Stomach (tissue), 9 donors: ENCODE results near the gene TOX2. TPM values are rescaled to one million over a fixed set of nuclear protein-coding genes. Genes with fewer than 3 reads are reported as not detected.

ENCODE experiments used
- DNase-seq, 2 donors: peaks; one replicate each; pipeline versions ENCODE4 v3.0.0 to v3.0.0-alpha.2; 2013 to 2019
- H3K27ac ChIP-seq, 5 donors: fragments of 200-600 bp in 4 of 5; sonication (generic) in 4 of 5; one replicate each; pipeline ENCODE4 v1.5.1; 2013 to 2019; ENCODE audit warnings: mild to moderate bottlenecking in 1 of 5, moderate library complexity in 1 of 5
- H3K27me3 ChIP-seq, 3 donors: fragments of 200-600 bp; sonication (generic); one replicate each; pipeline ENCODE4 v1.5.1; 2017 to 2019; ENCODE audit warnings: mixed run types in 1 of 3
- H3K36me3 ChIP-seq, 4 donors: fragments of 200-600 bp; sonication (generic); 1 replicate in 3 of 4; 2 replicates in 1 of 4; pipeline ENCODE4 v1.5.1; 2016 to 2019
- H3K4me1 ChIP-seq, 4 donors: fragments of 200-600 bp; sonication (generic); one replicate each; pipeline ENCODE4 v1.5.1; 2016 to 2019
- H3K4me3 ChIP-seq, 4 donors: fragments of 200-600 bp; sonication (generic) in 3 of 4; one replicate each; pipeline ENCODE4 v1.5.1; 2016 to 2019; ENCODE audit warnings: mild to moderate bottlenecking in 1 of 4
- H3K9me3 ChIP-seq, 4 donors: fragments of 200-600 bp; sonication (generic); one replicate each; pipeline ENCODE4 v1.5.1; 2016 to 2019
- EP300 ChIP-seq: sonication (generic); formaldehyde crosslinking; IDR thresholded peaks from one replicate; pipeline ENCODE4 v1.6.1; 2017; ENCODE audit warnings: antibody characterized with exemption
- POLR2A ChIP-seq, 4 donors: fragments of 450-650 bp; IDR thresholded peaks; one replicate each; pipeline ENCODE4 v1.6.1; 2016; ENCODE audit warnings: antibody characterized with exemption in 4 of 4, control low read depth in 2 of 4, mild to moderate bottlenecking in 1 of 4, moderate library complexity in 1 of 4
- POLR2AphosphoS5 ChIP-seq, 3 donors: sonication (generic); formaldehyde crosslinking; IDR thresholded peaks; one replicate each; pipeline ENCODE4 v1.6.1; 2016; ENCODE audit warnings: antibody characterized with exemption in 3 of 3
- WGBS, 5 donors: extraction: QIAGEN DNeasy Blood & Tissue Kit in 3 of 5; methylation state at CpG; one replicate each; pipeline versions ENCODE4 v1.1.5 to v1.1.7; 2013 to 2018; 5-methylcytosine and 5-hydroxymethylcytosine counted together
- intact Hi-C: fragments of 100-400 bp; cut with DNase I; formaldehyde crosslinking; loops from one replicate; pipeline ENCODE4 v1.15.1; 2023; ENCODE audit warnings: low total_unique reads
- polyA plus RNA-seq, 3 donors: library from polyadenylated mRNA; stranded (reverse); fragments of 200-250 nt; gene quantifications; one replicate each; pipeline ENCODE4 v1.2.3, GENCODE V29; 2013
- total RNA-seq, 5 donors: library from RNA; depleted of rRNA; stranded (reverse); fragments of >200 nt; gene quantifications; one replicate each; pipeline versions ENCODE4 v1.1.0 to v1.2.3, GENCODE V29; 2014 to 2016
- TF ChIP-seq, protein P1 (sequence below), 7 experiments: fragments of 450-650 bp in 4 of 7; fragments of 200-600 bp in 3 of 7; sonication (generic) in 3 of 7; IDR thresholded peaks; one replicate each; pipeline ENCODE4 v1.5.1; 2016 to 2019; ENCODE audit warnings: antibody characterized with exemption in 7 of 7, control low read depth in 2 of 7, mild to moderate bottlenecking in 1 of 7
- donor health status: healthy with polysubstance abuse.
- donor health status: Bipolar disorder and iron deficiency.
- donor health status: healthy.

TOX2 gene
- total and polyA plus RNA-seq, 8 donors, result 0.87 to 20.2 (median 7.0) TPM; not detected in 1

DNA sequence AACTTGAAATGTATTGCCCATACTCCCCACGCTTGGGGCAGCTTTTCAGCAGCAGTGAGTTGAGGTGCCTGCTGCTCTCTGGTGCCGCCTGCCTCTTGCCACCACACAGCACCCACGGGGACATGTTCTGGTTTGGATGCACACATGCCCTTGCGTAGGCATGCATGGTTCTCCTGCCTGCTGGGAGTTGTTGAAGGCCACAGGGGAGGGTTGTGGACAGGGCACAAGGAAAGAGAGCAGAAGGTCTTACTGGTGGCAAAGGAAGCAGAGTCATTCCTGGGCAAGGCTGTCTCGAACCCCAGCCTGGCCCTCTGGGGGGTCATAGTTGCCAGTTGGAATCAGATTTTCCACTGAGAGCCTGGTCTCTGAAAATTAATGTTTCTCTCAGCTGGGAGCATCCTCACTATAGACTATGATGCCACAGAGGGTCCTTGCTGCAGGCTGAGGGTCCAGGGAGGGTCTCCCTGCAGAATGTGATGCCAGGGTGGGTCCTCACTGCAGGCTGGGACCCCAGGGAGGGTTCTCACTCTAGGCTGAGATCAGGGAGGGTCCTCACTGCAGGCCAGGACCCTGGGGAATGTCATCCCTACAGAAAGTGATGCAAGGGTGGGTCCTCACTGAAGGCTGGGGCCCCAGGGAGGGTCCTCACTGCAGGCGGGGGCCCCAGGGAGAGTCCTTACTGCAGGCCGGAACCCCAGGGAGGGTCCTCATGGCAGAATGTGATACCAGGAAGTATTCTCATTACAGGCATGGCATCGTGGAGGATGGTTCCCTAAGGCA lies 59.2 kb downstream of the TOX2 start:
- TF ChIP-seq POLR2AphosphoS5 (IDR thresholded peaks at IDR 0.05) (no peak), POLR2A (IDR thresholded peaks at IDR 0.05) (no peak), EP300 (no peak)
- TF ChIP-seq, protein P1, sequence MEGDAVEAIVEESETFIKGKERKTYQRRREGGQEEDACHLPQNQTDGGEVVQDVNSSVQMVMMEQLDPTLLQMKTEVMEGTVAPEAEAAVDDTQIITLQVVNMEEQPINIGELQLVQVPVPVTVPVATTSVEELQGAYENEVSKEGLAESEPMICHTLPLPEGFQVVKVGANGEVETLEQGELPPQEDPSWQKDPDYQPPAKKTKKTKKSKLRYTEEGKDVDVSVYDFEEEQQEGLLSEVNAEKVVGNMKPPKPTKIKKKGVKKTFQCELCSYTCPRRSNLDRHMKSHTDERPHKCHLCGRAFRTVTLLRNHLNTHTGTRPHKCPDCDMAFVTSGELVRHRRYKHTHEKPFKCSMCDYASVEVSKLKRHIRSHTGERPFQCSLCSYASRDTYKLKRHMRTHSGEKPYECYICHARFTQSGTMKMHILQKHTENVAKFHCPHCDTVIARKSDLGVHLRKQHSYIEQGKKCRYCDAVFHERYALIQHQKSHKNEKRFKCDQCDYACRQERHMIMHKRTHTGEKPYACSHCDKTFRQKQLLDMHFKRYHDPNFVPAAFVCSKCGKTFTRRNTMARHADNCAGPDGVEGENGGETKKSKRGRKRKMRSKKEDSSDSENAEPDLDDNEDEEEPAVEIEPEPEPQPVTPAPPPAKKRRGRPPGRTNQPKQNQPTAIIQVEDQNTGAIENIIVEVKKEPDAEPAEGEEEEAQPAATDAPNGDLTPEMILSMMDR (IDR thresholded peaks at IDR 0.05), result no peak
- Histone ChIP-seq H3K9me3 (no peaks in the 10 kb centered on the region), H3K27ac (no peak overlapping the region), H3K4me3 (no peak overlapping the region), H3K27me3 (no peaks in the 10 kb centered on the region), H3K36me3 (peaks cover 0 to 7% (median 0%) of the 10 kb centered on the region in 4 donors), H3K4me1 (no peaks in the 10 kb centered on the region)
- intact Hi-C loops, result no loop called here
- no peak for DNase-seq
- 81 to 89% (median 86%) methylated on average over 7 to 8 of the region's 8 CpGs for WGBS, 5 donors

DNA sequence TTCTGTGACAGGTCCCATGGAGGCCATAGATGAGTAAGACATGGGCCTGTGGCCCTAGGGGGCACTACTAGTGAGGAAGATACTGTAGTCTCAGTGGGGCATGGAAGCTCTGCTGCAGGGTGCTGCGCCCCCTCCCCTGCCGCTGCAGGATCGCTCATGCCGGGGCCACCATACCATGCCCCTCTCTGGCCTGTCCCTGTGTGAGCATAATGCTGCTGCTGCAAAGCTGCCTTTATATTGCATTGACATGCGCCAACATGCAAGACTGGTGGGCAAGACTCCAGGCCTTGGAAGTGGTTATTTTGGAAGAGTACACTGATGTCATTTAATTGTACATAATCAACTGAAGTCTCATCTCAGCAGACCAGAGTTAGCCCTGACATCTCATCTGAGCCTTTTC lies 60.0 kb downstream of the TOX2 start:
- DNase-seq, result no peak
- H3K4me1 ChIP-seq, result no peaks in the 10 kb centered on the region
- no peak overlapping the region for H3K4me3 ChIP-seq
- H3K9me3 ChIP-seq, result no peaks in the 10 kb centered on the region
- peaks cover 0 to 7% (median 0%) of the 10 kb centered on the region in 4 donors for H3K36me3 ChIP-seq
- WGBS, 5 donors, result 85 to 99% (median 94%) methylated on average over 5 of the region's 5 CpGs; no CpG with 5 or more reads in 1 of the 5 donors
- no peaks in the 10 kb centered on the region for H3K27me3 ChIP-seq
- no peak overlapping the region for H3K27ac ChIP-seq
- TF ChIP-seq EP300 (no peak), POLR2AphosphoS5 (IDR thresholded peaks at IDR 0.05) (no peak), POLR2A (IDR thresholded peaks at IDR 0.05) (no peak)
- TF ChIP-seq, protein P1 (IDR thresholded peaks at IDR 0.05), result no peak
- intact Hi-C loops, result no loop called here

- Histone ChIP-seq H3K36me3 (peaks cover 0 to 7% (median 0%) of the 10 kb centered on the region in 4 donors), H3K27ac (no peak overlapping the region), H3K4me3 (no peak overlapping the region), H3K27me3 (no peaks in the 10 kb centered on the region), H3K9me3 (no peaks in the 10 kb centered on the region), H3K4me1 (no peaks in the 10 kb centered on the region)
- intact Hi-C loops, result no loop called here
- no peak for DNase-seq
- WGBS, 5 donors, result 62 to 81% (median 76%) methylated on average over 6 of the region's 6 CpGs
- no peak for TF ChIP-seq POLR2A (IDR thresholded peaks at IDR 0.05)
- TF ChIP-seq EP300, result no peak
- TF ChIP-seq, protein P1 (IDR thresholded peaks at IDR 0.05), result no peak
- no peak for TF ChIP-seq POLR2AphosphoS5 (IDR thresholded peaks at IDR 0.05)
Measured at GRCh38 chr20:43975096-43975768, 60.6 kb downstream of the TOX2 start.

- no peak for DNase-seq
- H3K9me3 ChIP-seq, result no peaks in the 10 kb centered on the region
- H3K4me1 ChIP-seq, result no peaks in the 10 kb centered on the region
- intact Hi-C loops, result no loop called here
- no peak for TF ChIP-seq EP300
- no peak for TF ChIP-seq POLR2AphosphoS5 (IDR thresholded peaks at IDR 0.05)
- no peak for TF ChIP-seq POLR2A (IDR thresholded peaks at IDR 0.05)
- TF ChIP-seq, protein P1 (IDR thresholded peaks at IDR 0.05), result no peak
- H3K36me3 ChIP-seq, result peaks cover 0 to 7% (median 0%) of the 10 kb centered on the region in 4 donors
- H3K4me3 ChIP-seq, result no peak overlapping the region
- no peaks in the 10 kb centered on the region for H3K27me3 ChIP-seq
- 77 to 97% (median 88%) methylated on average over 7 of the region's 7 CpGs for WGBS, 5 donors
- H3K27ac ChIP-seq, result no peak overlapping the region
Measured at GRCh38 chr20:43976547-43976946, 61.9 kb downstream of the TOX2 start.
